Measurements from ENCODE around the gene NT5C2. TPM values are rescaled to one million over a fixed set of nuclear protein-coding genes. Genes with fewer than 3 reads are reported as not detected.

The NT5C2 gene
- polyA plus RNA-seq, 1 of the 3 experiments (the other 2 are of a cell fraction) = 29.6 TPM

DNA sequence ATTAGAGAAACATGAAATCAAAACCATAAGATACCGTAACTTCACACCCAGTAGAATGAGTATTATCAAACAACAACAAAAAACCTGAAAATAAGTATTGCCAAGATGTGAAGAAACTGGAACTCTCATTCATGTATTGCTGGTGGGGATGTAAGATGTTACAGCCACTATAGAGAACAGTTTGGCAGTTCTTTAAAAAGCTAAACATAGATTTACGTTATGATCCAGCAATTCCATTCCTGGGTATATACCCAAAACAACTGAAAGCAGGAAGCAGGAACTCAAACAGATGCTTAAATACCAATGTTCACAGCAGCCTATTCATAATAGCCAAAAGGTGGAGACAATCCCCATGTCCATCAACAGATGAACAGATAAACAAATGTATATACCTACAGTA lies 72.5 kb downstream of the NT5C2 start (continued):
- TF ChIP-seq TEAD4 (IDR thresholded peaks at IDR 0.05; ENCODE audit: borderline replicate concordance, insufficient read depth) = no peak

- 91% methylated on average over 2 of the region's 2 CpGs for WGBS (ENCODE audit: low lambda C conversion rate)
- H2AFZ ChIP-seq (ENCODE audit: low read depth) = no peak overlapping the region
- no peak overlapping the region for H3K4me2 ChIP-seq
- TF ChIP-seq GABPA (IDR thresholded peaks at IDR 0.05; ENCODE audit: low read depth) (no peak), POLR2AphosphoS5 (IDR thresholded peaks at IDR 0.05; ENCODE audit: low read depth, low read length) (no peak), MEF2A (IDR thresholded peaks at IDR 0.05; ENCODE audit: borderline replicate concordance, low read depth) (no peak), CHD2 (IDR thresholded peaks at IDR 0.05; ENCODE audit: low read length, partially characterized antibody) (no peak), FOXJ3 (CRISPR knock-in tag; IDR thresholded peaks at IDR 0.05) (no peak), JUND (IDR thresholded peaks at IDR 0.05) (no peak), RCOR1 (IDR thresholded peaks at IDR 0.05; ENCODE audit: low read length) (no peak), NFIC (IDR thresholded peaks at IDR 0.05; ENCODE audit: borderline replicate concordance) (no peak), RFX5 (IDR thresholded peaks at IDR 0.05; ENCODE audit: low read length) (no peak), NRF1 (IDR thresholded peaks at IDR 0.05; ENCODE audit: low read depth, low read length) (no peak), TEAD4 (IDR thresholded peaks at IDR 0.05; ENCODE audit: borderline replicate concordance, insufficient read depth) (no peak), FOSL2 (IDR thresholded peaks at IDR 0.05; ENCODE audit: borderline replicate concordance, low read depth) (no peak), TCF12 (IDR thresholded peaks at IDR 0.05) (no peak), EP300 (IDR thresholded peaks at IDR 0.05; ENCODE audit: borderline replicate concordance in 1 of 2, low read depth in 1 of 2, low read length in 1 of 2) (no peak)
- TF ChIP-seq, protein P1, sequence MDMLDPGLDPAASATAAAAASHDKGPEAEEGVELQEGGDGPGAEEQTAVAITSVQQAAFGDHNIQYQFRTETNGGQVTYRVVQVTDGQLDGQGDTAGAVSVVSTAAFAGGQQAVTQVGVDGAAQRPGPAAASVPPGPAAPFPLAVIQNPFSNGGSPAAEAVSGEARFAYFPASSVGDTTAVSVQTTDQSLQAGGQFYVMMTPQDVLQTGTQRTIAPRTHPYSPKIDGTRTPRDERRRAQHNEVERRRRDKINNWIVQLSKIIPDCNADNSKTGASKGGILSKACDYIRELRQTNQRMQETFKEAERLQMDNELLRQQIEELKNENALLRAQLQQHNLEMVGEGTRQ (IDR thresholded peaks at IDR 0.05; ENCODE audit: borderline replicate concordance, low read depth, low read length) = no peak
- TF ChIP-seq, protein P2, sequence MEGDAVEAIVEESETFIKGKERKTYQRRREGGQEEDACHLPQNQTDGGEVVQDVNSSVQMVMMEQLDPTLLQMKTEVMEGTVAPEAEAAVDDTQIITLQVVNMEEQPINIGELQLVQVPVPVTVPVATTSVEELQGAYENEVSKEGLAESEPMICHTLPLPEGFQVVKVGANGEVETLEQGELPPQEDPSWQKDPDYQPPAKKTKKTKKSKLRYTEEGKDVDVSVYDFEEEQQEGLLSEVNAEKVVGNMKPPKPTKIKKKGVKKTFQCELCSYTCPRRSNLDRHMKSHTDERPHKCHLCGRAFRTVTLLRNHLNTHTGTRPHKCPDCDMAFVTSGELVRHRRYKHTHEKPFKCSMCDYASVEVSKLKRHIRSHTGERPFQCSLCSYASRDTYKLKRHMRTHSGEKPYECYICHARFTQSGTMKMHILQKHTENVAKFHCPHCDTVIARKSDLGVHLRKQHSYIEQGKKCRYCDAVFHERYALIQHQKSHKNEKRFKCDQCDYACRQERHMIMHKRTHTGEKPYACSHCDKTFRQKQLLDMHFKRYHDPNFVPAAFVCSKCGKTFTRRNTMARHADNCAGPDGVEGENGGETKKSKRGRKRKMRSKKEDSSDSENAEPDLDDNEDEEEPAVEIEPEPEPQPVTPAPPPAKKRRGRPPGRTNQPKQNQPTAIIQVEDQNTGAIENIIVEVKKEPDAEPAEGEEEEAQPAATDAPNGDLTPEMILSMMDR (IDR thresholded peaks at IDR 0.05) = no peak
- CTCF ChIA-PET = interaction anchor here (1.0 kb wide), 1 partner anchor 75 kb away, joined by 5 read pairs; no protein-coding TSS in a partner anchor
- H3K9me2 ChIP-seq = no peaks in the 10 kb centered on the region
- POLR2A ChIA-PET = no interaction called here
- H4K20me1 ChIP-seq (ENCODE audit: insufficient read depth) = no peaks in the 10 kb centered on the region
- no peak overlapping the region for H3K9ac ChIP-seq
- no peaks in the 10 kb centered on the region; a peak in 2 of 4 replicates for H3K4me1 ChIP-seq (ENCODE audit: control insufficient read depth in 1 of 2, insufficient read depth in 2 of 2, low read depth in 1 of 2, low read length in 1 of 2)
- no peak overlapping the region for H3K4me3 ChIP-seq (ENCODE audit: low read depth in 2 of 2, low read length in 1 of 2)
- H3K36me3 ChIP-seq (replicated peaks in 1 of 2; ENCODE audit: control insufficient read depth in 1 of 2, insufficient read depth in 2 of 2, low read length in 1 of 2) = peaks cover 0 to 28% of the 10 kb centered on the region in 2 experiments
- no peaks in the 10 kb centered on the region for H3F3A ChIP-seq (replicated peaks; ENCODE audit: insufficient read depth)
- no peak for DNase-seq
- no peak overlapping the region for H3K27ac ChIP-seq (ENCODE audit: low read depth in 2 of 2, low read length in 1 of 2)
- no peaks in the 10 kb centered on the region for H3K9me3 ChIP-seq
- H3K79me2 ChIP-seq (ENCODE audit: insufficient read depth) = peaks cover 67% of the 10 kb centered on the region
- no peaks in the 10 kb centered on the region for H3K27me3 ChIP-seq (ENCODE audit: insufficient read depth)
Observed at GRCh38 chr10:103117247-103117646, 75.8 kb downstream of the NT5C2 start.

Data from SK-N-SH (cell line).